ENCODE data around the gene RELB.

RELB gene

GRCh38 chr19:45070861-45071544 is 69.7 kb downstream of the RELB start:
- no peak for DNase-seq
- Mint-ChIP-seq H3K4me3 (no peak overlapping the region), H3K36me3 (ENCODE audit: low read depth) (peaks cover 16% of the 10 kb centered on the region), H3K4me1 (peaks cover 7% of the 10 kb centered on the region), H3K9me3 (no peaks in the 10 kb centered on the region), H3K27ac (no peak overlapping the region), H3K27me3 (ENCODE audit: low read depth, poor library complexity) (peaks cover 19% of the 10 kb centered on the region)
- TF ChIP-seq, protein P1, sequence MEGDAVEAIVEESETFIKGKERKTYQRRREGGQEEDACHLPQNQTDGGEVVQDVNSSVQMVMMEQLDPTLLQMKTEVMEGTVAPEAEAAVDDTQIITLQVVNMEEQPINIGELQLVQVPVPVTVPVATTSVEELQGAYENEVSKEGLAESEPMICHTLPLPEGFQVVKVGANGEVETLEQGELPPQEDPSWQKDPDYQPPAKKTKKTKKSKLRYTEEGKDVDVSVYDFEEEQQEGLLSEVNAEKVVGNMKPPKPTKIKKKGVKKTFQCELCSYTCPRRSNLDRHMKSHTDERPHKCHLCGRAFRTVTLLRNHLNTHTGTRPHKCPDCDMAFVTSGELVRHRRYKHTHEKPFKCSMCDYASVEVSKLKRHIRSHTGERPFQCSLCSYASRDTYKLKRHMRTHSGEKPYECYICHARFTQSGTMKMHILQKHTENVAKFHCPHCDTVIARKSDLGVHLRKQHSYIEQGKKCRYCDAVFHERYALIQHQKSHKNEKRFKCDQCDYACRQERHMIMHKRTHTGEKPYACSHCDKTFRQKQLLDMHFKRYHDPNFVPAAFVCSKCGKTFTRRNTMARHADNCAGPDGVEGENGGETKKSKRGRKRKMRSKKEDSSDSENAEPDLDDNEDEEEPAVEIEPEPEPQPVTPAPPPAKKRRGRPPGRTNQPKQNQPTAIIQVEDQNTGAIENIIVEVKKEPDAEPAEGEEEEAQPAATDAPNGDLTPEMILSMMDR (IDR thresholded peaks at IDR 0.05): no peak

DNA sequence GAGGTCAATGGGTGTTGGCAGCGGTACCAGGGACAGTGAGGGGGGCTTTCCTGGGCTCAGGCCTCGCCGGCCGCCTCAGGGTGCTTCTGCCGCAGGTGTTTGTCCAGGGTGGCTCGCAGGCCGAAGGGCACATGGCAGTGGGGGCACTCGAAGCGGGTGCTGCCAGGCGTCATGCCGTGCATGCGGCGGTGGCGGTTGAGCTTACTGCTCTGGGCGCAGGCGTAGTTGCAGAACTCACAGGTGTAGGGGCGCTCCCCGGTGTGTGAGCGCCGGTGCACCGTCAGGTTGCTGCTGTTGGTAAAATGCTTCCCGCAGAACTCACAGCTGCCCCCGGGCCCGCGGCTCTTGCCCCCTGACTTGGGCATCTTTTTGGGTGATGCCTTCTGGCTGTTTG is 70.3 kb downstream of the RELB start:
- TF ChIP-seq, protein P1 (IDR thresholded peaks at IDR 0.05): no peak
- Mint-ChIP-seq H3K9me3 (no peaks in the 10 kb centered on the region), H3K27me3 (ENCODE audit: low read depth, poor library complexity) (peaks cover 22% of the 10 kb centered on the region), H3K4me3 (no peak overlapping the region), H3K36me3 (ENCODE audit: low read depth) (peaks cover 16% of the 10 kb centered on the region), H3K27ac (no peak overlapping the region), H3K4me1 (peaks cover 9% of the 10 kb centered on the region)
- no peak for DNase-seq

DNA sequence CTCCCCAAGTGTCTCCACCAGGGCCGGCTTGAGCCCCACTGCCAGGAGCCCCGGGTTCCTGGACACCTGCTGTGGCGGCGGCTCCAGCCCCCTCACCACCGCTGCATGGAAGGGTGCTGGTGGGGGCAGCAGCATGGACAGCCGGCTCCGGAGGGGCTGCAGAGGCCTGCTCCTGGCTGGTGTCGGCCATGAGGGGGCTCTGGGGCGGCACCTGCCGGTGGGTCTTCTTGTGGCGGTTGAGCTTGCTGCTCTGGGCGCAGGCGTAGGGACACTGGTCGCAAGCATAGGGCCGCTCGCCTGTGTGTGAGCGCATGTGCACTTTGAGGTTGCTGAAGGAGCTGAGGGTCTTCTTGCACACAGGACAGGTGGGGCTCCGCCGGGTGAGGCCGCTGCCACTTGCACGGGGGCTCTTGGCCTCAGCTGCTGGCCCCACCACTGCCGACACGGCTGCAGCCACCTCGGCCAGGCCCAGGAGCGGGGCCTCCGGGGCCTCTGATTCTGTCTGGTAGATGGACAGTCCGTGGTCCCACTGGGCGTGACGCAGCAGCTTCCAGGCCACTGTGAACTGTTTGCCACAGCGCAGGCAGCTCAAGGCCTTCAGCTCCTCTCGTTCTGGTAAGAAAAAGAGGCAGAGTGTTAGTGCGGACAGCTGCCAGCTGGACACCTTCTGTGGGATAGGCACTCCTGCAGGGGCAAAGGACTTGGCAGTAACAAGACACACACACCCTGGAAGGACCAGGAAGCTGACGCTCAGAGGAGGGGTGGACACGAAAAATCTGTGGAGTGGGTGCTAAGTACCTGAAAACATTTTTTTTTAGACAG is 70.9 kb downstream of the RELB start:
- TF ChIP-seq, protein P1 (IDR thresholded peaks at IDR 0.05): no peak
- no peak for DNase-seq
- H3K4me3 Mint-ChIP-seq: no peak overlapping the region
- H3K9me3 Mint-ChIP-seq: no peaks in the 10 kb centered on the region
- peaks cover 28% of the 10 kb centered on the region for H3K27me3 Mint-ChIP-seq (ENCODE audit: low read depth, poor library complexity)
- no peak overlapping the region for H3K27ac Mint-ChIP-seq
- peaks cover 16% of the 10 kb centered on the region for H3K36me3 Mint-ChIP-seq (ENCODE audit: low read depth)
- H3K4me1 Mint-ChIP-seq: peaks cover 15% of the 10 kb centered on the region

DNA sequence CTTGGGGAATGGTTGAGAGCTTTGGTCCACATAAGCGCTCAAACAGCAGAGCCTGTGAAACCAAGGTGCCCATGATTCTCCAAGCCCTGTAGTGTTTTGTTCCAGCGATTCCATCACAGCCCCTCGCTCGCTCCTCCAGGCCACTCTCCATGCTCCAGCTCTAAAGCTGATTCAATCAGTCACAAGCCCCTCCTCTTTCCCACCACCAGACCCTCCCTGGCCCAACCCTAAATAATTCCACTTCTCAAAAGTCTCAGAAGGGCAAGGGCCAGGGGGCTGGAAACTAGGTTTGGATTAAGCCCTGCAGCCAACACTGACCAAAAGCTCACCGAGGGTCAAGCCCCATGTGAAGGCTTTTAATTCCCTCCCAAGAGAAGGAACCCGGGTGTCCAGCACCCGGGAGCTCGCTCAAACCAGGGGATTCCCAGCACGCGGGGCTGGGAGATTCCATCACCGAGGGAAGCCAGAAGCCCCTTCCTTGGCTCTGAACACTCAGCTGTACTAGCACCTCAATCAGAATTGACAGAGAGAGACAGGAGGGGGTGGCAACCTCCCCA is 73.6 kb downstream of the RELB start:
- peak overlapping the region; percentile 41 for H3K4me3 Mint-ChIP-seq
- peaks cover 25% of the 10 kb centered on the region for H3K4me1 Mint-ChIP-seq
- H3K9me3 Mint-ChIP-seq: no peaks in the 10 kb centered on the region
- TF ChIP-seq, protein P1 (IDR thresholded peaks at IDR 0.05): no peak
- H3K27ac Mint-ChIP-seq: no peak overlapping the region
- H3K27me3 Mint-ChIP-seq (ENCODE audit: low read depth, poor library complexity): peaks cover 40% of the 10 kb centered on the region
- H3K36me3 Mint-ChIP-seq (ENCODE audit: low read depth): peaks cover 10% of the 10 kb centered on the region
- DNase-seq: peak; percentile 19

GRCh38 chr19:45075301-45076028 is 74.2 kb downstream of the RELB start:
- Mint-ChIP-seq H3K27me3 (ENCODE audit: low read depth, poor library complexity) (peaks cover 40% of the 10 kb centered on the region), H3K9me3 (no peaks in the 10 kb centered on the region), H3K36me3 (ENCODE audit: low read depth) (peaks cover 4% of the 10 kb centered on the region), H3K27ac (no peak overlapping the region), H3K4me3 (peak overlapping the region; percentile 63), H3K4me1 (peaks cover 32% of the 10 kb centered on the region)
- TF ChIP-seq, protein P1 (IDR thresholded peaks at IDR 0.05): no peak
- peak; percentile 28 for DNase-seq

Data from nephron progenitor cell (in vitro differentiated cells).